ENCODE results near the gene ITGA6. TPM values are rescaled to one million over a fixed set of nuclear protein-coding genes. Genes with fewer than 3 reads are reported as not detected.

The ITGA6 gene
- 0.81 TPM for total RNA-seq (ENCODE audit: unreplicated experiment)
- long read RNA-seq: 0 reads

- peak within 1 kb of the TSS; percentile 82 for H3K4me3 Mint-ChIP-seq (ENCODE audit: unreplicated experiment)
- peak; percentile 73 for DNase-seq
- no peaks in the 10 kb centered on the region for H3K9me3 Mint-ChIP-seq (ENCODE audit: unreplicated experiment)
- H3K27ac Mint-ChIP-seq (ENCODE audit: unreplicated experiment): no peak within 1 kb of the TSS
- H3K27me3 Mint-ChIP-seq (ENCODE audit: unreplicated experiment): peaks cover 4% of the 10 kb centered on the region
- TF ChIP-seq CTCF (IDR thresholded peaks at IDR 0.05; ENCODE audit: partially characterized antibody, unreplicated experiment): no peak
- H3K4me1 Mint-ChIP-seq (ENCODE audit: low read depth, unreplicated experiment): peaks cover 2% of the 10 kb centered on the region
- H3K36me3 Mint-ChIP-seq (ENCODE audit: unreplicated experiment): no peaks in the 10 kb centered on the region
Observed at GRCh38 chr2:172427256-172427989, at the start of gene ITGA6. TSS of gene ITGA6 (plus strand) at chr2:172427586.

DNA sequence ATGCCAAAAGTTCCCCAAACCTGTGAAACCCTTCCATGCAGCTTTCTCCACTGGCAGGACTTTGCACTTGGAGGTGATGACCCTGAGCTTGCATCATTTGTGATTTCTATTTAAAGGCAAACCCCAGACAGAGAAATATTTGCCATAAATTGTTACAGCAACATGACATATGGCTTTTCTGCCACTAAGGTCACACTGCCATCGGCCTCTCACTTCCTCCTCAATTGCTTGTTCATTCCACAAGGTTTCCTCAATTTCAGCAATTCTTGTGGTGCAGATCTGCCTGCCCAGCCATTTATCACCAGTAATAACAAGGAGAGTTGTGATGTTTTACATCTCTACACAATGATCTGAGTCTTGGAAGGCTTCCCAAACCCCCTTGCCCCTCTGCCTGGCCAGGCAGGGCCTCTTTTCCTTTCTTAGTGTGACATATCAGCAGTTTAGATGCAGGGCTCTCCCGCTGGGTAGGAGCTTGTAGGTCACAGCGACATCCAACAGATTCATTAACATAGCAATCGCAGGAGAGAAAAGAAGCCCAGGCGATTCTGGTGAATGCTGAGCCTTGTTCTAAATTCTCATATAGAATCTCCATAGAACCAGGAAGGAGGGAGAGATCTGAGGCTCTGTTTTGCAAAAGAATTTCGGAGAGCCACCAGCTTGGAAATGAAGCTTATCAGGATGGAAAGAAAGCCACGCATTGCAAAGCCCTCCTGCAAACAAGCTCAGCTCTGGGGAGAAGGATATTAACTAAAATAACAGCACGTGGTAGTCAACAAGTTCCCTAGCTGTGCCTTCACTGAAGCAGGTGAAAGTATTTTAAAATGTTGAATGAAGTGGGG is 46.7 kb upstream of the ITGA6 start:
- H3K27ac Mint-ChIP-seq (ENCODE audit: unreplicated experiment): no peak overlapping the region
- DNase-seq: no peak
- H3K4me3 Mint-ChIP-seq (ENCODE audit: unreplicated experiment): no peak overlapping the region
- H3K36me3 Mint-ChIP-seq (ENCODE audit: unreplicated experiment): peaks cover 4% of the 10 kb centered on the region
- no peak for TF ChIP-seq CTCF (IDR thresholded peaks at IDR 0.05; ENCODE audit: partially characterized antibody, unreplicated experiment)
- H3K4me1 Mint-ChIP-seq (ENCODE audit: low read depth, unreplicated experiment): no peaks in the 10 kb centered on the region
- peaks cover 2% of the 10 kb centered on the region for H3K9me3 Mint-ChIP-seq (ENCODE audit: unreplicated experiment)
- peaks cover 1% of the 10 kb centered on the region for H3K27me3 Mint-ChIP-seq (ENCODE audit: unreplicated experiment)

GRCh38 chr2:172381275-172382027 is 45.9 kb upstream of the ITGA6 start:
- Mint-ChIP-seq H3K4me3 (ENCODE audit: unreplicated experiment) (no peak overlapping the region), H3K36me3 (ENCODE audit: unreplicated experiment) (peaks cover 4% of the 10 kb centered on the region), H3K27ac (ENCODE audit: unreplicated experiment) (no peak overlapping the region), H3K4me1 (ENCODE audit: low read depth, unreplicated experiment) (no peaks in the 10 kb centered on the region), H3K27me3 (ENCODE audit: unreplicated experiment) (peaks cover 1% of the 10 kb centered on the region), H3K9me3 (ENCODE audit: unreplicated experiment) (peaks cover 2% of the 10 kb centered on the region)
- TF ChIP-seq CTCF (IDR thresholded peaks at IDR 0.05; ENCODE audit: partially characterized antibody, unreplicated experiment): no peak
- DNase-seq: no peak

- Mint-ChIP-seq H3K9me3 (ENCODE audit: unreplicated experiment) (no peaks in the 10 kb centered on the region), H3K4me1 (ENCODE audit: low read depth, unreplicated experiment) (no peaks in the 10 kb centered on the region), H3K27ac (ENCODE audit: unreplicated experiment) (no peak overlapping the region), H3K4me3 (ENCODE audit: unreplicated experiment) (no peak overlapping the region), H3K36me3 (ENCODE audit: unreplicated experiment) (no peaks in the 10 kb centered on the region), H3K27me3 (ENCODE audit: unreplicated experiment) (peaks cover 1% of the 10 kb centered on the region)
- no peak for TF ChIP-seq CTCF (IDR thresholded peaks at IDR 0.05; ENCODE audit: partially characterized antibody, unreplicated experiment)
- DNase-seq: no peak
Observed at GRCh38 chr2:172387361-172387760, 40.0 kb upstream of the ITGA6 start.

All from glutamatergic neuron (in vitro differentiated cells).